Trophoblast cell (in vitro differentiated cells and primary cell): Measurements from ENCODE around the gene IL20.

Experiments
- DNase-seq, 2 donors: peaks; one replicate each; pipeline ENCODE4 v3.0.0-alpha.2; 2016
- H2AFZ ChIP-seq: 2 replicates; pipeline ENCODE4 v1.6.1; 2013; ENCODE audit warnings: low read length, moderate library complexity, mild to moderate bottlenecking; ENCODE audit not compliant: insufficient read depth, poor library complexity
- H2AK5ac ChIP-seq: 2 replicates; pipeline ENCODE4 v1.6.1; 2013; ENCODE audit warnings: mild to moderate bottlenecking, low read length
- H2BK120ac ChIP-seq: 2 replicates; pipeline ENCODE4 v1.6.1; 2013; ENCODE audit warnings: low read length, mild to moderate bottlenecking, moderate library complexity; ENCODE audit not compliant: insufficient read depth, poor library complexity
- H2BK12ac ChIP-seq: 2 replicates; pipeline ENCODE4 v1.6.1; 2013; ENCODE audit warnings: mild to moderate bottlenecking, low read length, moderate library complexity
- H2BK5ac ChIP-seq: 2 replicates; pipeline ENCODE4 v1.6.1; 2013; ENCODE audit warnings: low read length, low read depth, moderate library complexity, mild to moderate bottlenecking; ENCODE audit not compliant: poor library complexity
- H3K14ac ChIP-seq: 2 replicates; pipeline ENCODE4 v1.6.1; 2013; ENCODE audit warnings: mild to moderate bottlenecking, low read length
- H3K18ac ChIP-seq: 2 replicates; pipeline ENCODE4 v1.6.1; 2013; ENCODE audit warnings: mild to moderate bottlenecking, low read length
- H3K23ac ChIP-seq: 2 replicates; pipeline ENCODE4 v1.6.1; 2013; ENCODE audit warnings: low read length
- H3K27ac ChIP-seq: 2 replicates; pipeline ENCODE4 v1.5.1; 2013; ENCODE audit warnings: low read depth, mild to moderate bottlenecking, inconsistent platforms, low read length, moderate library complexity
- H3K27me3 ChIP-seq: 2 replicates; pipeline ENCODE4 v1.6.1; 2013; ENCODE audit warnings: inconsistent platforms, mild to moderate bottlenecking, low read length, moderate library complexity; ENCODE audit not compliant: insufficient read depth
- H3K36me3 ChIP-seq, 2 experiments: 1 replicate in 1 of 2; 2 replicates in 1 of 2; pipeline ENCODE4 v1.6.1; 2013; ENCODE audit warnings: low read length in 2 of 2, mild to moderate bottlenecking in 2 of 2, moderate library complexity in 1 of 2; ENCODE audit not compliant: insufficient read depth in 2 of 2, control insufficient read depth in 1 of 2
- H3K4ac ChIP-seq: 2 replicates; pipeline ENCODE4 v1.6.1; 2013; ENCODE audit warnings: low read depth, mild to moderate bottlenecking, low read length, moderate library complexity
- H3K4me1 ChIP-seq, 2 experiments: 1 replicate in 1 of 2; 2 replicates in 1 of 2; pipeline ENCODE4 v1.6.1; 2013; ENCODE audit warnings: low read length in 2 of 2, mild to moderate bottlenecking in 2 of 2, moderate library complexity in 1 of 2; ENCODE audit not compliant: insufficient read depth in 2 of 2, control insufficient read depth in 1 of 2
- H3K4me2 ChIP-seq: 2 replicates; pipeline ENCODE4 v1.6.1; 2013; ENCODE audit warnings: inconsistent platforms, mild to moderate bottlenecking, low read length, moderate library complexity
- H3K4me3 ChIP-seq: 2 replicates; pipeline ENCODE4 v1.5.1; 2013; ENCODE audit warnings: mild to moderate bottlenecking, low read depth, low read length, inconsistent platforms
- H3K79me1 ChIP-seq: one replicate; pipeline ENCODE4 v1.6.1; 2013; ENCODE audit warnings: low read length
- H3K79me2 ChIP-seq: 2 replicates; pipeline ENCODE4 v1.6.1; 2013; ENCODE audit warnings: low read length, mild to moderate bottlenecking; ENCODE audit not compliant: control insufficient read depth, insufficient read depth, poor library complexity
- H3K9ac ChIP-seq: 2 replicates; pipeline ENCODE4 v1.6.1; 2013; ENCODE audit warnings: mild to moderate bottlenecking, low read length
- H3K9me3 ChIP-seq: 2 replicates; pipeline ENCODE4 v1.6.1; 2013; ENCODE audit warnings: low read depth, mild to moderate bottlenecking, control low read depth, inconsistent platforms, low read length; ENCODE audit not compliant: insufficient read depth
- H4K12ac ChIP-seq: 2 replicates; pipeline ENCODE4 v1.6.1; 2013; ENCODE audit warnings: low read depth, mild to moderate bottlenecking, low read length, moderate library complexity
- H4K8ac ChIP-seq: 2 replicates; pipeline ENCODE4 v1.6.1; 2013; ENCODE audit warnings: low read depth, mild to moderate bottlenecking, low read length, moderate library complexity
- H4K91ac ChIP-seq: one replicate; pipeline ENCODE4 v1.6.1; 2013; ENCODE audit warnings: low read depth, mild to moderate bottlenecking, low read length, moderate library complexity
- WGBS: extraction: QIAGEN DNeasy Blood & Tissue Kit; methylation state at CpG from one replicate; pipeline ENCODE4 v1.1.7; 2013; ENCODE audit warnings: missing lambda C conversion rate; ENCODE audit not compliant: insufficient read length, insufficient coverage; ENCODE audit errors: extremely low coverage; 5-methylcytosine and 5-hydroxymethylcytosine counted together

Gene IL20

DNA sequence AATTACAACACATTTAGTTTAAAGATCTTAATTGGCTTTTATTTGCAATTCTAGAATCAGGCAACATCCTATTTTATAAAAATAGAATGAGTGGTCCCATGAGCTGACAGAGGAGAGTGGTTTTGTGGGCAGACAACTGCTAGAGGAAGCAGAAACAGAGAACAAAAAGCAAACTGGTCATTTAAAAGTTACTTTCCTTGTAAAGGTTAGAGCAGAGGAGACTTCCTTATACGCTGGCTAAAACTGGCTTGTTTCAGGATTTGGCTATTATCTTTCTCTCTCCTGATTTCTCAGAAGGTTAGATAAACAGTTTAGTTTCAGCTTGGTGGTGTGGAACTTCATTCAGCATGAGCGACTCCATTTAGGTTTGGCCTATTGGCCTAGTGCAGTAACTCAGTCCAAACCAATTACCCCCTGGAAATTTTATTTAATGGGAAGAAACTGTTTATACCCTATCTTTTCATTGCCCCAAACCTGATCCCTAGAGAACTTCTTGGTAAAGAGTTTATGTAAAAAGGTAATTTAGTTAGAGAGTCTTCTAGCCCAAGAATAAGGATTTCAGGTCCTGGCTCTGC lies 32.2 kb upstream of the IL20 start:
- no peak overlapping the region for H2AFZ ChIP-seq
- H2BK120ac ChIP-seq, result no peak overlapping the region
- no peaks in the 10 kb centered on the region for H3K36me3 ChIP-seq
- H2AK5ac ChIP-seq, result no peak overlapping the region
- H3K27ac ChIP-seq, result no peak overlapping the region
- H3K4me3 ChIP-seq, result no peak overlapping the region
- H4K12ac ChIP-seq, result no peak overlapping the region
- no peak overlapping the region for H4K8ac ChIP-seq
- no peaks in the 10 kb centered on the region for H3K79me2 ChIP-seq
- H2BK12ac ChIP-seq, result no peak overlapping the region
- no peak for DNase-seq
- H2BK5ac ChIP-seq, result no peak overlapping the region
- no peak overlapping the region for H3K4me2 ChIP-seq
- H3K9me3 ChIP-seq, result no peaks in the 10 kb centered on the region
- H3K4ac ChIP-seq, result no peak overlapping the region
- H4K91ac ChIP-seq, result no peak overlapping the region
- H3K18ac ChIP-seq, result no peak overlapping the region
- no peak overlapping the region for H3K9ac ChIP-seq
- H3K27me3 ChIP-seq, result no peaks in the 10 kb centered on the region
- no CpG with 5 or more reads among the region's 2 CpGs for WGBS
- no peaks in the 10 kb centered on the region for H3K4me1 ChIP-seq
- no peaks in the 10 kb centered on the region for H3K79me1 ChIP-seq
- no peak overlapping the region for H3K14ac ChIP-seq
- H3K23ac ChIP-seq, result no peak overlapping the region

DNA sequence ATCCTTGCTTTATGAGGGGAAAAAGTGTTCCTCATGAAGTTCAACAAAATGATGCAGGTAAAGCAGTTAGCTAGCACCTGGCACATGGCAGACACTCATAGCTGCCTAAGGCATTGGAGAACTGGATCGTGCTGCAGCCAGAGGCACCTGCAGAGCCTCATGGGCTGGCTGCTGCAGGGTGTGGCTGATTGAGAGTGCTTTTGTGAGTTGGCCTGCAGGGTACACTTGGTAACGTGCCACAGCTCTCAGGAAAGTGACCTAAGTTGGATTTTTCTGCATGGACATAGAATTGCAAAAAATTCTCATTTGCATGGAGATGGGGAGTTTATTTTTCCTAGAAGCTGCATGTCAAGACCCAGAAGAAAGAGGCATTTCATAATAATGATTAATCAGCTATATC lies 31.6 kb upstream of the IL20 start:
- Histone ChIP-seq H2BK120ac (no peak overlapping the region), H3K23ac (no peak overlapping the region), H3K14ac (no peak overlapping the region), H3K79me2 (no peaks in the 10 kb centered on the region), H3K4me2 (no peak overlapping the region), H2BK5ac (no peak overlapping the region), H2AFZ (no peak overlapping the region), H3K4me1 (peaks cover 0 to under 1% of the 10 kb centered on the region in 2 experiments), H3K18ac (no peak overlapping the region), H2AK5ac (no peak overlapping the region), H4K8ac (no peak overlapping the region), H3K9me3 (no peaks in the 10 kb centered on the region), H3K36me3 (no peaks in the 10 kb centered on the region), H3K9ac (no peak overlapping the region), H3K79me1 (no peaks in the 10 kb centered on the region), H4K12ac (no peak overlapping the region), H4K91ac (no peak overlapping the region), H3K4ac (no peak overlapping the region), H2BK12ac (no peak overlapping the region), H3K4me3 (no peak overlapping the region), H3K27me3 (no peaks in the 10 kb centered on the region), H3K27ac (no peak overlapping the region)
- no CpG with 5 or more reads among the region's 2 CpGs for WGBS
- no peak for DNase-seq

- WGBS, result no CpG with 5 or more reads among the region's 6 CpGs
- no peak overlapping the region for H2AFZ ChIP-seq
Observed at GRCh38 chr1:206834217-206834616, 31.2 kb upstream of the IL20 start.

GRCh38 chr1:206834711-206835110 lies 30.7 kb upstream of the IL20 start:
- no peak overlapping the region for H3K4me3 ChIP-seq
- no peak overlapping the region for H2BK120ac ChIP-seq
- no peak overlapping the region for H2AK5ac ChIP-seq
- H3K4me1 ChIP-seq, result peaks cover 5 to 7% of the 10 kb centered on the region in 2 experiments
- H3K23ac ChIP-seq, result no peak overlapping the region
- no peaks in the 10 kb centered on the region for H3K36me3 ChIP-seq
- H3K27ac ChIP-seq, result no peak overlapping the region
- H3K79me1 ChIP-seq, result no peaks in the 10 kb centered on the region
- H3K18ac ChIP-seq, result no peak overlapping the region
- no CpG with 5 or more reads among the region's 3 CpGs for WGBS
- no peaks in the 10 kb centered on the region for H3K9me3 ChIP-seq
- H2BK12ac ChIP-seq, result no peak overlapping the region
- H3K9ac ChIP-seq, result no peak overlapping the region
- H2BK5ac ChIP-seq, result no peak overlapping the region
- no peak overlapping the region for H4K12ac ChIP-seq
- H3K27me3 ChIP-seq, result no peaks in the 10 kb centered on the region
- DNase-seq, result peak in 1 of 2 donors; percentile 41
- no peak overlapping the region for H3K4ac ChIP-seq
- no peak overlapping the region for H3K14ac ChIP-seq
- no peaks in the 10 kb centered on the region for H3K79me2 ChIP-seq
- H4K8ac ChIP-seq, result no peak overlapping the region
- H4K91ac ChIP-seq, result no peak overlapping the region
- H3K4me2 ChIP-seq, result no peak overlapping the region
- no peak overlapping the region for H2AFZ ChIP-seq

More at GRCh38 chr1:206834217-206834616, 31.2 kb upstream of the IL20 start:
- H4K8ac ChIP-seq, result no peak overlapping the region
- H2BK5ac ChIP-seq, result no peak overlapping the region
- H4K91ac ChIP-seq, result no peak overlapping the region
- no peak overlapping the region for H2BK120ac ChIP-seq
- H3K18ac ChIP-seq, result no peak overlapping the region
- no peaks in the 10 kb centered on the region for H3K9me3 ChIP-seq
- H3K27ac ChIP-seq, result no peak overlapping the region
- H3K14ac ChIP-seq, result no peak overlapping the region
- H3K27me3 ChIP-seq, result no peaks in the 10 kb centered on the region
- H2BK12ac ChIP-seq, result no peak overlapping the region
- H3K36me3 ChIP-seq, result no peaks in the 10 kb centered on the region
- no peaks in the 10 kb centered on the region for H3K79me1 ChIP-seq
- H3K23ac ChIP-seq, result no peak overlapping the region
- DNase-seq, result no peak
- peak overlapping the region; percentile 42 for H3K9ac ChIP-seq
- no peak overlapping the region for H3K4me2 ChIP-seq
- H3K4ac ChIP-seq, result no peak overlapping the region
- peaks cover 2 to 4% of the 10 kb centered on the region in 2 experiments for H3K4me1 ChIP-seq
- H3K4me3 ChIP-seq, result no peak overlapping the region
- no peak overlapping the region for H2AK5ac ChIP-seq
- no peak overlapping the region for H4K12ac ChIP-seq
- H3K79me2 ChIP-seq, result no peaks in the 10 kb centered on the region
